IMR-90 (cell line): ENCODE measurements around the gene EIF3I. TPM values are rescaled to one million over a fixed set of nuclear protein-coding genes. Genes with fewer than 3 reads are reported as not detected.

Source experiments
- ATAC-seq: fragments of 200-7000 bp; cut with Tn5 transposase; 2 replicates; pipeline ENCODE4 v1.9.1; 2020; ENCODE audit warnings: low read depth, mild to moderate bottlenecking, moderate library complexity
- BruUV-seq: library from RNA; stranded (reverse); fragments of 400-500 nt; replicated peaks from 2 replicates; lab custom pipeline; 2021; lab: Mats Ljungman, UMichigan
- CTCF ChIA-PET: fragments of 300-600 bp; formaldehyde crosslinking; extraction: SDS; loops from one replicate; lab custom pipeline; 2021; ENCODE audit warnings: antibody characterized with exemption; lab: Yijun Ruan, JAX
- POLR2A ChIA-PET: fragments of 300-600 bp; sonication (Branson Sonifier 250); formaldehyde crosslinking; loops from one replicate; lab custom pipeline; 2022; ENCODE audit warnings: antibody characterized with exemption; ENCODE audit not compliant: unreplicated experiment; lab: Charles Lee
- DNase-seq: peaks from one replicate; pipeline ENCODE4 v3.0.0; 2013
- H2AFZ ChIP-seq: replicated peaks from 2 replicates; pipeline ENCODE3; 2013; ENCODE audit warnings: low read length, mild to moderate bottlenecking; ENCODE audit not compliant: poor library complexity
- H2AK5ac ChIP-seq: 2 replicates; pipeline ENCODE4 v1.6.1; 2013; ENCODE audit warnings: low read depth, low read length, inconsistent platforms
- H2AK9ac ChIP-seq: replicated peaks from 2 replicates; pipeline ENCODE3; 2013; ENCODE audit warnings: mild to moderate bottlenecking, low read depth, low read length, moderate library complexity; ENCODE audit not compliant: poor library complexity
- H2BK120ac ChIP-seq: 2 replicates; pipeline ENCODE4 v1.6.1; 2013; ENCODE audit warnings: low read depth, low read length, inconsistent platforms
- H2BK15ac ChIP-seq: 3 replicates; pipeline ENCODE4 v1.6.1; 2013; ENCODE audit warnings: low read depth, low read length, inconsistent platforms
- H2BK20ac ChIP-seq: 2 replicates; pipeline ENCODE4 v1.6.1; 2013; ENCODE audit warnings: low read depth, mild to moderate bottlenecking, inconsistent platforms, low read length, moderate library complexity
- H2BK5ac ChIP-seq: 2 replicates; pipeline ENCODE4 v1.6.1; 2013; ENCODE audit warnings: mild to moderate bottlenecking, low read depth, low read length, inconsistent platforms; ENCODE audit not compliant: poor library complexity, severe bottlenecking
- H3K14ac ChIP-seq: replicated peaks from 2 replicates; pipeline ENCODE4 v1.6.1; 2013; ENCODE audit warnings: low read depth, low read length, inconsistent platforms
- H3K18ac ChIP-seq: 2 replicates; pipeline ENCODE4 v1.6.1; 2013; ENCODE audit warnings: low read depth, low read length, control low read depth
- H3K23ac ChIP-seq: 2 replicates; pipeline ENCODE4 v1.6.1; 2013; ENCODE audit warnings: low read depth, low read length, inconsistent platforms
- H3K27ac ChIP-seq: 2 replicates; pipeline ENCODE4 v1.5.1; 2013; ENCODE audit warnings: mild to moderate bottlenecking, control low read depth, low read length; ENCODE audit not compliant: insufficient read depth
- H3K27me3 ChIP-seq: 2 replicates; pipeline ENCODE4 v1.6.1; 2013; ENCODE audit warnings: low read length; ENCODE audit not compliant: control insufficient read depth, insufficient read depth
- H3K36me3 ChIP-seq: 2 replicates; pipeline ENCODE4 v1.6.1; 2013; ENCODE audit warnings: low read length, mixed read lengths; ENCODE audit not compliant: control insufficient read depth, insufficient read depth
- H3K4ac ChIP-seq: 2 replicates; pipeline ENCODE4 v1.6.1; 2013; ENCODE audit warnings: low read depth, low read length, inconsistent platforms
- H3K4me1 ChIP-seq: 2 replicates; pipeline ENCODE4 v1.6.1; 2013; ENCODE audit warnings: low read length, mixed read lengths; ENCODE audit not compliant: control insufficient read depth, insufficient read depth
- H3K4me2 ChIP-seq: 2 replicates; pipeline ENCODE4 v1.6.1; 2013; ENCODE audit warnings: low read depth, mild to moderate bottlenecking, control low read depth, low read length, moderate library complexity
- H3K4me3 ChIP-seq: 2 replicates; pipeline ENCODE4 v1.5.1; 2013; ENCODE audit warnings: low read depth, mild to moderate bottlenecking, control low read depth, low read length, moderate library complexity; ENCODE audit not compliant: insufficient read depth
- H3K56ac ChIP-seq: 2 replicates; pipeline ENCODE4 v1.6.1; 2013; ENCODE audit warnings: low read length, inconsistent platforms; ENCODE audit not compliant: insufficient read depth; ENCODE audit errors: extremely low read depth
- H3K79me1 ChIP-seq, 2 experiments: 2 replicates each; pipeline ENCODE4 v1.6.1; 2013; ENCODE audit warnings: low read length in 2 of 2, inconsistent platforms in 1 of 2, low read depth in 1 of 2
- H3K9ac ChIP-seq: 2 replicates; pipeline ENCODE4 v1.6.1; 2013; ENCODE audit warnings: low read depth, low read length, control low read depth
- H3K9me1 ChIP-seq: 2 replicates; pipeline ENCODE4 v1.6.1; 2013; ENCODE audit warnings: low read length, inconsistent platforms; ENCODE audit not compliant: insufficient read depth
- H3K9me3 ChIP-seq: 2 replicates; pipeline ENCODE4 v1.6.1; 2013; ENCODE audit warnings: low read length; ENCODE audit not compliant: control insufficient read depth, insufficient read depth
- H4K20me1 ChIP-seq: 2 replicates; pipeline ENCODE4 v1.6.1; 2013; ENCODE audit warnings: low read length, inconsistent platforms; ENCODE audit not compliant: insufficient read depth
- H4K5ac ChIP-seq: 2 replicates; pipeline ENCODE4 v1.6.1; 2013; ENCODE audit warnings: mild to moderate bottlenecking, low read depth, low read length, control low read depth
- H4K8ac ChIP-seq, 2 experiments: 2 replicates each; pipeline ENCODE4 v1.6.1; 2013; ENCODE audit warnings: low read depth in 2 of 2, low read length in 2 of 2, control low read depth in 1 of 2, inconsistent platforms in 1 of 2
- H4K91ac ChIP-seq: 2 replicates; pipeline ENCODE4 v1.6.1; 2013; ENCODE audit warnings: low read depth, low read length, inconsistent platforms; ENCODE audit not compliant: insufficient read depth
- BHLHE40 ChIP-seq: fragments of 150-350 bp; IDR thresholded peaks from 2 replicates; pipeline ENCODE4 v1.6.1; 2016; ENCODE audit warnings: mild to moderate bottlenecking, low read depth, low read length
- CEBPB ChIP-seq: IDR thresholded peaks from 2 replicates; pipeline ENCODE4 v1.6.1; 2012; ENCODE audit warnings: low read depth, low read length, improper control_type of control experiment
- CHD1 ChIP-seq: IDR thresholded peaks from 2 replicates; pipeline ENCODE4 v1.6.1; 2012; ENCODE audit warnings: low read depth, low read length, improper control_type of control experiment
- FOS ChIP-seq: fragments of 150-350 bp; IDR thresholded peaks from 2 replicates; pipeline ENCODE4 v1.6.1; 2016; ENCODE audit warnings: low read depth, low read length
- MXI1 ChIP-seq: IDR thresholded peaks from 2 replicates; pipeline ENCODE4 v1.6.1; 2012; ENCODE audit warnings: low read depth, mild to moderate bottlenecking, low read length, moderate library complexity, borderline replicate concordance
- NFE2L2 ChIP-seq: fragments of 150-350 bp; IDR thresholded peaks from 2 replicates; pipeline ENCODE4 v1.6.1; 2016; ENCODE audit warnings: low read depth, mild to moderate bottlenecking, low read length
- POLR2A ChIP-seq: IDR thresholded peaks from 2 replicates; pipeline ENCODE4 v1.6.1; 2012; ENCODE audit warnings: mild to moderate bottlenecking, low read depth, low read length
- RAD21 ChIP-seq: IDR thresholded peaks from 2 replicates; pipeline ENCODE4 v1.6.1; 2012; ENCODE audit warnings: low read length, improper control_type of control experiment
- RCOR1 ChIP-seq: IDR thresholded peaks from 2 replicates; pipeline ENCODE4 v1.6.1; 2012; ENCODE audit warnings: mild to moderate bottlenecking, low read length, improper control_type of control experiment; ENCODE audit not compliant: insufficient replicate concordance
- RFX5 ChIP-seq: IDR thresholded peaks from 2 replicates; pipeline ENCODE4 v1.8.0; 2012; ENCODE audit warnings: low read depth, mild to moderate bottlenecking, low read length, moderate library complexity
- SMC3 ChIP-seq: fragments of 150-350 bp; IDR thresholded peaks from 2 replicates; pipeline ENCODE4 v1.6.1; 2016; ENCODE audit warnings: low read depth, mild to moderate bottlenecking, antibody characterized with exemption, low read length, moderate library complexity
- WGBS, 2 experiments: methylation state at CpG; one replicate each; pipeline versions ENCODE4 v1.1.5 to v1.1.7; 2013; ENCODE audit warnings: missing lambda C conversion rate in 2 of 2; ENCODE audit not compliant: insufficient read length in 1 of 2; ENCODE audit errors: extremely low coverage in 2 of 2; 5-methylcytosine and 5-hydroxymethylcytosine counted together
- dilution Hi-C: fragments of 300-500 bp; cut with HindIII; formaldehyde crosslinking; loops from one replicate; pipeline ENCODE4 v1.14.3; 2018; ENCODE audit warnings: low sequenced_read_pairs; ENCODE audit not compliant: unreplicated experiment
- in situ Hi-C: fragments of 300-500 bp; cut with MboI; formaldehyde crosslinking; loops from 3 replicates; pipeline ENCODE4 v1.14.3; 2019; ENCODE audit warnings: low sequenced_read_pairs, inconsistent platforms, mixed read lengths
- intact Hi-C: fragments of 100-400 bp; cut with micrococcal nuclease; formaldehyde crosslinking; loops from 2 replicates; pipeline ENCODE4 v1.10.0; 2022
- polyA plus RNA-seq, 3 experiments: library from polyadenylated mRNA; depleted of rRNA; stranded (reverse); fragments of >200 nt; gene quantifications; 2 replicates each; pipeline ENCODE4 v1.2.3, GENCODE V29; 2012; ENCODE audit warnings: low replicate concordance in 1 of 3
- total RNA-seq: library from RNA; depleted of rRNA; stranded (reverse); fragments of >200 nt; gene quantifications from 2 replicates; pipeline ENCODE4 v1.2.3, GENCODE V29; 2012
- TF ChIP-seq, protein P1 (sequence below): fragments of 150-350 bp; IDR thresholded peaks from 2 replicates; pipeline ENCODE4 v1.6.1; 2017; ENCODE audit warnings: mild to moderate bottlenecking, antibody characterized with exemption, low read length, low read depth
- TF ChIP-seq, protein P2 (sequence below): fragments of 150-350 bp; IDR thresholded peaks from 2 replicates; pipeline ENCODE4 v1.6.1; 2016; ENCODE audit warnings: low read depth, mild to moderate bottlenecking, low read length, moderate library complexity, borderline replicate concordance
- TF ChIP-seq, protein P3 (sequence below): conservative IDR thresholded peaks from 2 replicates; pipeline ENCODE4 v1.5.1; 2012; ENCODE audit warnings: mild to moderate bottlenecking, low read depth, low read length, improper control_type of control experiment

Gene EIF3I
- total and polyA plus RNA-seq, 2 of the 4 experiments (the other 2 are of a cell fraction): 469 to 716 TPM

DNA sequence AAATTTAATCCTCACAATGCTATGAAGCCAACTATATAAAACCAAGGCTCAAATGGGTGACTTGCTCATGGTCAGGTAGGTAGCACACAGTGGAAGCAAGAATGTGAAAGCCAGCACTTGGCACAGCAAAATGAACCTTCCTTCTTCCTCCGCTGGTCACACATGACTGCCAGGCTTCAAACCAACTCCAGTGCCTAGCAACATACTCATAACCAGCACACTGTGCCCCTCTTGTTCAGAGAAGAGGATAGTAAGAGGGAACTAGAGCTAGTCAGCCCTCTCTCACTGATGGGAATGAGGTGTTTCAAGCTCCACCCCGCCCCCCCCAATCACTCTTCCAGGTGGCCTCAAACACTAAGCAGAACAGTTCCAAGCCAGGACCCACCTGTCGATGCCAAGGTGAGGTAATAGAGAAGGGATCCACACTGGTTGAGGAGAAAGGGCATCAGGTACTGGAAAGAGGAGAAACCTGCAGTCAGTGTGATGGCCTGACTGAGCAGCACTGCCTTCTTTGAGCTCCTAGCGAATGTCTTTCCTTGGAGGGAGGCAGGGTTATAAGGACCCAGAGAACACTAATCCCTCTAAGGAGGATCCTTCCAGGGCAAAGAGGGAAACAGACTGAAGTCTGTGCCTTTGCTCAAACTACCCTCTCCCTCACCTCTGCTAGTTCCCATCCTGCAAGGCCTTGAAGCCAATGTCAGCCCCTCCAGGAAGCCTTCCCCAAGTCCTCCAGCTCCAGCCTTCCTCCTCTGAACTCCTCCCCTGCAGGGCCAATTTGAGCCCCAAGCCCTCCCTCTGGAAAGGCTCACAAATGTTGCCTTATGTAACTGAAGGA, 1.2 kb upstream of the EIF3I start:
- H2AFZ ChIP-seq: no peak overlapping the region
- no CpG with 5 or more reads among the region's 4 CpGs for WGBS, 2 experiments
- ChIA-PET POLR2A (no interaction called here), CTCF (interaction anchor here (1.4 kb wide), 1 partner anchor 20 kb away, joined by 5 read pairs; no protein-coding TSS in a partner anchor)
- H3K27ac ChIP-seq: peak overlapping the region; percentile 39
- no peaks in the 10 kb centered on the region for H3K9me3 ChIP-seq
- H3K14ac ChIP-seq: peak overlapping the region; percentile 77; the same call in 1 of the 2 replicates
- H2BK5ac ChIP-seq: no peak overlapping the region
- DNase-seq (no peak), ATAC-seq (no peak)
- H3K27me3 ChIP-seq: no peaks in the 10 kb centered on the region
- no peak overlapping the region for H2BK15ac ChIP-seq
- peaks cover 36% of the 10 kb centered on the region for H3K36me3 ChIP-seq
- peak overlapping the region; percentile 83 for H2AK9ac ChIP-seq
- H3K56ac ChIP-seq: no peak overlapping the region
- H3K9me1 ChIP-seq: peaks cover 13% of the 10 kb centered on the region
- H3K4me2 ChIP-seq: peak overlapping the region; percentile 92
- dilution Hi-C loops (no loop called here), intact Hi-C loops (loop anchor here (5.0 kb wide), 1 partner anchor 71 kb away; the partner anchor contains the start of gene HDAC1), in situ Hi-C loops (no loop called here)
- no peak overlapping the region for H2BK20ac ChIP-seq
- 0 out of 2 replicates have a peak, but pooled peaks cover under 1% of the 10 kb centered on the region for H4K20me1 ChIP-seq
- H3K4ac ChIP-seq: peak overlapping the region; percentile 89
- H3K79me1 ChIP-seq: peaks cover 34 to 56% of the 10 kb centered on the region in 2 experiments
- peak overlapping the region; percentile 50 for H4K5ac ChIP-seq
- peak overlapping the region; percentile 86 for H3K9ac ChIP-seq
- H3K18ac ChIP-seq: no peak overlapping the region
- no peak overlapping the region for H2BK120ac ChIP-seq
- H3K23ac ChIP-seq: peak overlapping the region; percentile 69; the same call in 1 of the 2 replicates
- H4K8ac ChIP-seq: peak overlapping the region; percentile 80 to 98; a peak in 3 of 4 replicates
- peak overlapping the region; percentile 1; the same call in 1 of the 2 replicates for H2AK5ac ChIP-seq
- no TSS peak for BruUV-seq
- H4K91ac ChIP-seq: 0 out of 2 replicates have a peak overlapping the region, but pooled peaks have one; percentile 45
- peaks cover 12% of the 10 kb centered on the region for H3K4me1 ChIP-seq
- H3K4me3 ChIP-seq: peak overlapping the region; percentile 84
- TF ChIP-seq CHD1 (no peak), SMC3 (no peak), RFX5 (no peak), RCOR1 (no peak), BHLHE40 (no peak), CEBPB (no peak), FOS (no peak), POLR2A (no peak), RAD21 (no peak), NFE2L2 (no peak), MXI1 (no peak)
- TF ChIP-seq, protein P1, sequence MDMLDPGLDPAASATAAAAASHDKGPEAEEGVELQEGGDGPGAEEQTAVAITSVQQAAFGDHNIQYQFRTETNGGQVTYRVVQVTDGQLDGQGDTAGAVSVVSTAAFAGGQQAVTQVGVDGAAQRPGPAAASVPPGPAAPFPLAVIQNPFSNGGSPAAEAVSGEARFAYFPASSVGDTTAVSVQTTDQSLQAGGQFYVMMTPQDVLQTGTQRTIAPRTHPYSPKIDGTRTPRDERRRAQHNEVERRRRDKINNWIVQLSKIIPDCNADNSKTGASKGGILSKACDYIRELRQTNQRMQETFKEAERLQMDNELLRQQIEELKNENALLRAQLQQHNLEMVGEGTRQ: no peak
- TF ChIP-seq, protein P2, sequence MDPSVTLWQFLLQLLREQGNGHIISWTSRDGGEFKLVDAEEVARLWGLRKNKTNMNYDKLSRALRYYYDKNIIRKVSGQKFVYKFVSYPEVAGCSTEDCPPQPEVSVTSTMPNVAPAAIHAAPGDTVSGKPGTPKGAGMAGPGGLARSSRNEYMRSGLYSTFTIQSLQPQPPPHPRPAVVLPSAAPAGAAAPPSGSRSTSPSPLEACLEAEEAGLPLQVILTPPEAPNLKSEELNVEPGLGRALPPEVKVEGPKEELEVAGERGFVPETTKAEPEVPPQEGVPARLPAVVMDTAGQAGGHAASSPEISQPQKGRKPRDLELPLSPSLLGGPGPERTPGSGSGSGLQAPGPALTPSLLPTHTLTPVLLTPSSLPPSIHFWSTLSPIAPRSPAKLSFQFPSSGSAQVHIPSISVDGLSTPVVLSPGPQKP: no peak
- TF ChIP-seq, protein P3, sequence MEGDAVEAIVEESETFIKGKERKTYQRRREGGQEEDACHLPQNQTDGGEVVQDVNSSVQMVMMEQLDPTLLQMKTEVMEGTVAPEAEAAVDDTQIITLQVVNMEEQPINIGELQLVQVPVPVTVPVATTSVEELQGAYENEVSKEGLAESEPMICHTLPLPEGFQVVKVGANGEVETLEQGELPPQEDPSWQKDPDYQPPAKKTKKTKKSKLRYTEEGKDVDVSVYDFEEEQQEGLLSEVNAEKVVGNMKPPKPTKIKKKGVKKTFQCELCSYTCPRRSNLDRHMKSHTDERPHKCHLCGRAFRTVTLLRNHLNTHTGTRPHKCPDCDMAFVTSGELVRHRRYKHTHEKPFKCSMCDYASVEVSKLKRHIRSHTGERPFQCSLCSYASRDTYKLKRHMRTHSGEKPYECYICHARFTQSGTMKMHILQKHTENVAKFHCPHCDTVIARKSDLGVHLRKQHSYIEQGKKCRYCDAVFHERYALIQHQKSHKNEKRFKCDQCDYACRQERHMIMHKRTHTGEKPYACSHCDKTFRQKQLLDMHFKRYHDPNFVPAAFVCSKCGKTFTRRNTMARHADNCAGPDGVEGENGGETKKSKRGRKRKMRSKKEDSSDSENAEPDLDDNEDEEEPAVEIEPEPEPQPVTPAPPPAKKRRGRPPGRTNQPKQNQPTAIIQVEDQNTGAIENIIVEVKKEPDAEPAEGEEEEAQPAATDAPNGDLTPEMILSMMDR: no peak
